OCI-LY3 (cell line): Measurements from ENCODE around the gene FPGS.

Experiments
- EZH2phosphoT487 ChIP-seq: fragments of 200-600 bp; shearing (Covaris generic); IDR thresholded peaks from 2 replicates; pipeline ENCODE4 v1.6.1; 2018; ENCODE audit warnings: antibody characterized with exemption, mixed run types, low read depth
- TF ChIP-seq, protein P1 (sequence below): fragments of 200-600, 300-600 bp; sonication (generic); IDR thresholded peaks from 2 replicates; pipeline ENCODE4 v1.5.1; 2014; ENCODE audit warnings: antibody characterized with exemption, low read length, low read depth

DNA sequence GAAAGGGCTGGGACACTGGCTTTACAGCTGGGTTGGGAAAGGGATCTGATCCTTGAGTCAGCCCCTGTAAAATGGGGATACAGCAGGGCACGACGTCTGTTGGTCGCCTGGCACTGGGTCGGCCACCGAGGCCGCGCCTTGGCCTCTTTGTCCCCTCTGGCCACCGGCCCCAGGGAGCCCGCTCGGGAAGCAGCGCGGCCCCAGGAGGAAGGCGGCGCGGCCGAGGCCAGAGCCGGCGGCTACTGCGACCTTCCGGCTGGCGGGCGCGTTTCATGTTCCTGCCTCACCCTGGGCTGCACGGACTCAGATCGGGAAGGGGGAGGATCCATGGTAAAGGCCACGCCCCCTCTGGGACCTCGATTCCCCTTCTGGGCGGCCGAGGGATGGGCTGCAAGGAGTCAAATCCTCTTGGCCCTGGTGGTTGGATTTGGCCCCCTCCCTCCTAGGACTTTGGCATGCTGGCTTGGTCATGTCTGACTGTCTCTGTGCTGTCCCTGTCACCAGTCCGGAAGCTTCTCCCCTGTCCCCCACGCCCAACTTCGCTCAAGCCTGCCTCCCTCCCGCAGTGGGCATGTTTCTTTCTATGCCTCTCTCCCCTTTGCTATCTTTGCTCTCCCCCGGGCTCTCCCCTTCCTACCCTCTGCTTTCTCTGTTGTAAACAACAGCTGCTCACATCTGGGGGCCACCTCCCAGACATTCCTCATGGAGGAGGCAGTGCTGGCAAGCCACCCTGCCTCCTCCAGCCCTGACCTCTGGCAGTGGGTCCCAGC is 25.8 kb downstream of the FPGS start:
- TF ChIP-seq, protein P1, sequence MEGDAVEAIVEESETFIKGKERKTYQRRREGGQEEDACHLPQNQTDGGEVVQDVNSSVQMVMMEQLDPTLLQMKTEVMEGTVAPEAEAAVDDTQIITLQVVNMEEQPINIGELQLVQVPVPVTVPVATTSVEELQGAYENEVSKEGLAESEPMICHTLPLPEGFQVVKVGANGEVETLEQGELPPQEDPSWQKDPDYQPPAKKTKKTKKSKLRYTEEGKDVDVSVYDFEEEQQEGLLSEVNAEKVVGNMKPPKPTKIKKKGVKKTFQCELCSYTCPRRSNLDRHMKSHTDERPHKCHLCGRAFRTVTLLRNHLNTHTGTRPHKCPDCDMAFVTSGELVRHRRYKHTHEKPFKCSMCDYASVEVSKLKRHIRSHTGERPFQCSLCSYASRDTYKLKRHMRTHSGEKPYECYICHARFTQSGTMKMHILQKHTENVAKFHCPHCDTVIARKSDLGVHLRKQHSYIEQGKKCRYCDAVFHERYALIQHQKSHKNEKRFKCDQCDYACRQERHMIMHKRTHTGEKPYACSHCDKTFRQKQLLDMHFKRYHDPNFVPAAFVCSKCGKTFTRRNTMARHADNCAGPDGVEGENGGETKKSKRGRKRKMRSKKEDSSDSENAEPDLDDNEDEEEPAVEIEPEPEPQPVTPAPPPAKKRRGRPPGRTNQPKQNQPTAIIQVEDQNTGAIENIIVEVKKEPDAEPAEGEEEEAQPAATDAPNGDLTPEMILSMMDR, result no peak
- no peak for TF ChIP-seq EZH2phosphoT487
